K562 (cell line): ENCODE data around the gene MTPN. TPM values are rescaled to one million over a fixed set of nuclear protein-coding genes. Genes with fewer than 3 reads are reported as not detected.

Experiments
- ARID3A ChIP-seq: IDR thresholded peaks from 2 replicates; pipeline ENCODE4 v1.6.1; 2012; ENCODE audit warnings: low read depth, low read length, improper control_type of control experiment, borderline replicate concordance
- BCLAF1 ChIP-seq, 2 experiments: fragments of 450-650 bp in 1 of 2; IDR thresholded peaks; 2 replicates each; pipeline ENCODE4 v1.6.1; 2011 to 2017; ENCODE audit warnings: low read depth in 2 of 2, antibody characterized with exemption in 1 of 2, borderline replicate concordance in 1 of 2, low read length in 1 of 2, mild to moderate bottlenecking in 1 of 2, mixed read lengths in 1 of 2; ENCODE audit not compliant: control insufficient read depth in 1 of 2
- FOXJ2 ChIP-seq: fragments of 200-800 bp; sonication (Bioruptor generic); IDR thresholded peaks from 2 replicates; pipeline ENCODE4 v1.6.1; 2016; ENCODE audit warnings: missing genetic modification characterization, missing compliant biosample characterization
- HNRNPL ChIP-seq: fragments of 200-400 bp; formaldehyde crosslinking; IDR thresholded peaks from 2 replicates; pipeline ENCODE4 v1.6.1; 2017; ENCODE audit warnings: low read depth, mild to moderate bottlenecking, low read length
- PATZ1 ChIP-seq: fragments of 250-450 bp; sonication (Bioruptor Pico); IDR thresholded peaks from 2 replicates; pipeline ENCODE4 v1.5.0; 2020; ENCODE audit warnings: mild to moderate bottlenecking, borderline replicate concordance
- PHTF2 ChIP-seq: fragments of 250-450 bp; sonication (Bioruptor Pico); IDR thresholded peaks from 2 replicates; pipeline ENCODE4 v1.5.0; 2021; ENCODE audit warnings: mild to moderate bottlenecking
- PTTG1 ChIP-seq: fragments of 450-650 bp; IDR thresholded peaks from 2 replicates; pipeline ENCODE4 v1.6.1; 2016; ENCODE audit warnings: low read depth, mild to moderate bottlenecking, missing genetic modification characterization, missing compliant biosample characterization
- SRSF3 ChIP-seq: fragments of 200-400 bp; formaldehyde crosslinking; IDR thresholded peaks from 2 replicates; pipeline ENCODE4 v1.6.1; 2016; ENCODE audit warnings: mild to moderate bottlenecking, low read length, moderate library complexity; ENCODE audit not compliant: insufficient read depth
- TEAD4 ChIP-seq, 2 experiments: sonication (generic) in 1 of 2; formaldehyde crosslinking in 1 of 2; IDR thresholded peaks; 2 replicates each; pipeline versions ENCODE4 v1.6.1 to v1.8.0; 2012 to 2022; ENCODE audit warnings: borderline replicate concordance in 1 of 2, inconsistent platforms in 1 of 2, low read length in 1 of 2, mild to moderate bottlenecking in 1 of 2, missing genetic modification reagents in 1 of 2
- ZNF407 ChIP-seq: fragments of 450-650 bp; IDR thresholded peaks from 2 replicates; pipeline ENCODE4 v1.6.1; 2016; ENCODE audit warnings: low read depth
- ZNF583 ChIP-seq: fragments of 250-450 bp; sonication (Bioruptor Pico); IDR thresholded peaks from 2 replicates; pipeline ENCODE4 v1.4.0; 2020
- polyA plus RNA-seq, 8 experiments: library from polyadenylated mRNA; depleted of rRNA in 4 of 8; stranded (reverse) in 5 of 8; unstranded in 3 of 8; fragments of >200 nt; fragmentation: Nextera tagmentation in 2 of 8; fragmentation: Illumina TruSeq in 1 of 8; extraction: Ambion mirVana in 2 of 8; extraction: Trizol in 1 of 8; gene quantifications; 2 replicates each; pipeline versions ENCODE4 v1.2.1 to v1.2.3, GENCODE V29; 2011 to 2014; ENCODE audit warnings: inconsistent platforms in 1 of 8, missing spikeins in 1 of 8
- total RNA-seq, 7 experiments: library from RNA; depleted of rRNA in 6 of 7; stranded (reverse); fragments of >200 nt in 6 of 7; fragmentation: Illumina TruSeq in 2 of 7; extraction: Trizol in 2 of 7; gene quantifications; 2 replicates each; pipeline versions ENCODE4 v1.2.1 to v1.2.3, GENCODE V29; 2011 to 2021; ENCODE audit warnings: low replicate concordance in 1 of 7

The MTPN gene
- total and polyA plus RNA-seq, 9 of the 15 experiments (the other 6 are each of a cell fraction or from before 2014, with no cell fraction given), result 68.5 to 261 (median 156) TPM

- TF ChIP-seq ZNF407 (no peak), FOXJ2 (tag) (peak; percentile 36; the same call in 1 of the 2 replicates), PTTG1 (tag) (no peak), TEAD4 (IDR thresholded peaks at IDR 0.05; ENCODE audit: low read length) (peak; percentile 59), TEAD4 (CRISPR knock-in tag; IDR thresholded peaks at IDR 0.05; ENCODE audit: borderline replicate concordance) (no peak), SRSF3 (no peak), ZNF583 (CRISPR knock-in tag) (no peak), HNRNPL (no peak), ARID3A (0 out of 2 replicates have a peak, but pooled peaks have one; percentile 12), PATZ1 (CRISPR knock-in tag) (no peak), BCLAF1 (IDR thresholded peaks at IDR 0.05; ENCODE audit: borderline replicate concordance in 1 of 2, control insufficient read depth in 1 of 2, low read depth in 2 of 2, low read length in 1 of 2) (0 out of 4 replicates have a peak, but pooled peaks of 1 of the 2 experiments have one; percentile 70), PHTF2 (CRISPR knock-in tag) (no peak)
Observed at GRCh38 chr7:135939261-135939812, 37.8 kb downstream of the MTPN start (continued).
